HCT116 (cell line): ENCODE measurements around the gene DIPK1B. TPM values are rescaled to one million over a fixed set of nuclear protein-coding genes. Genes with fewer than 3 reads are reported as not detected.

Experiments
- ATAC-seq: fragments of 200-7000 bp; cut with Tn5 transposase; 2 replicates; pipeline ENCODE4 v1.9.1; 2020; ENCODE audit warnings: mild to moderate bottlenecking, moderate library complexity
- BruUV-seq: library from RNA; stranded (reverse); fragments of 400-500 nt; replicated peaks from 2 replicates; lab custom pipeline; 2021; lab: Mats Ljungman, UMichigan
- CTCF ChIA-PET: fragments of 300-600 bp; sonication (Branson Sonifier 250); formaldehyde crosslinking; loops from one replicate; lab custom pipeline; 2021; ENCODE audit warnings: antibody characterized with exemption; lab: Charles Lee
- POLR2A ChIA-PET: fragments of 300-600, 350-600 bp; sonication (Branson Sonifier 250); formaldehyde crosslinking; loops from one replicate; lab custom pipeline; 2021; ENCODE audit warnings: antibody characterized with exemption; lab: Charles Lee
- RAD21 ChIA-PET, 2 experiments: fragments of 300-600 bp; sonication (Branson Sonifier 250); formaldehyde crosslinking; loops; one replicate each; lab custom pipeline; 2023; ENCODE audit warnings: low total read pairs in 2 of 2; ENCODE audit not compliant: uncharacterized antibody in 2 of 2, unreplicated experiment in 2 of 2, low non-redundant PET in 1 of 2; lab: Charles Lee
- DNase-seq: peaks from one replicate; pipeline ENCODE4 v3.0.0-alpha.2; 2010; ENCODE audit warnings: low read depth, low spot score
- H2AFZ ChIP-seq: fragments of 200-600 bp; shearing (Covaris generic), sonication (generic); 2 replicates; pipeline ENCODE4 v1.6.1; 2017; ENCODE audit warnings: low read depth, mixed run types, mixed read lengths, antibody characterized with exemption, low read length; ENCODE audit not compliant: poor library complexity, severe bottlenecking
- H3K27ac ChIP-seq: 2 replicates; pipeline ENCODE4 v1.5.1; 2012; ENCODE audit warnings: low read depth, low read length
- H3K27me3 ChIP-seq: fragments of 200-600 bp; sonication (generic); 2 replicates; pipeline ENCODE4 v1.6.1; 2016; ENCODE audit warnings: mixed run types, low read length, mixed read lengths; ENCODE audit not compliant: insufficient read depth
- H3K36me3 ChIP-seq, 2 experiments: fragments of 200-500 bp in 1 of 2; fragments of 200-600 bp in 1 of 2; sonication (Bioruptor generic) in 1 of 2; sonication (generic) in 1 of 2; 2 replicates each; pipeline versions ENCODE4 v1.5.1 to v1.6.1; 2014 to 2016; ENCODE audit warnings: low read length in 2 of 2, inconsistent platforms in 1 of 2, mixed read lengths in 1 of 2, mixed run types in 1 of 2; ENCODE audit not compliant: insufficient read depth in 2 of 2, control insufficient read depth in 1 of 2
- H3K4me1 ChIP-seq, 2 experiments: fragments of 200-600 bp in 1 of 2; sonication (generic) in 1 of 2; 2 replicates each; pipeline versions ENCODE4 v1.5.1 to v1.6.1; 2012 to 2017; ENCODE audit warnings: low read length in 2 of 2, inconsistent platforms in 1 of 2, mild to moderate bottlenecking in 1 of 2, mixed read lengths in 1 of 2, mixed run types in 1 of 2, moderate library complexity in 1 of 2; ENCODE audit not compliant: insufficient read depth in 2 of 2, control insufficient read depth in 1 of 2
- H3K4me2 ChIP-seq: fragments of 200-600 bp; sonication (generic); 2 replicates; pipeline ENCODE4 v1.6.1; 2017; ENCODE audit warnings: mixed run types, low read length, mixed read lengths
- H3K4me3 ChIP-seq, 2 experiments: fragments of 200-600 bp in 1 of 2; sonication (generic) in 1 of 2; replicated peaks in 1 of 2; 2 replicates each; pipeline ENCODE4 v1.5.1; 2011 to 2016; ENCODE audit warnings: low read length in 2 of 2, control low read depth in 1 of 2, low read depth in 1 of 2, mild to moderate bottlenecking in 1 of 2, mixed read lengths in 1 of 2, mixed run types in 1 of 2
- H3K79me2 ChIP-seq: fragments of 200-600 bp; sonication (generic); 2 replicates; pipeline ENCODE4 v1.6.1; 2017; ENCODE audit warnings: mild to moderate bottlenecking, mixed run types, low read length, moderate library complexity, mixed read lengths; ENCODE audit not compliant: insufficient read depth
- H3K9ac ChIP-seq: fragments of 200-600 bp; sonication (generic); 2 replicates; pipeline ENCODE4 v1.6.1; 2016; ENCODE audit warnings: low read length, mixed read lengths
- H3K9me2 ChIP-seq: fragments of 200-600 bp; sonication (generic), shearing (Covaris generic); 2 replicates; pipeline ENCODE4 v1.6.1; 2017; ENCODE audit warnings: mixed run types, mild to moderate bottlenecking, moderate library complexity; ENCODE audit not compliant: insufficient read depth
- H3K9me3 ChIP-seq, 2 experiments: fragments of 200-500 bp in 1 of 2; fragments of 200-600 bp in 1 of 2; sonication (Bioruptor generic) in 1 of 2; sonication (generic) in 1 of 2; 2 replicates each; pipeline ENCODE4 v1.6.1; 2014 to 2017; ENCODE audit warnings: low read length in 2 of 2, mixed read lengths in 2 of 2, inconsistent platforms in 1 of 2, low read depth in 1 of 2, mild to moderate bottlenecking in 1 of 2, mixed run types in 1 of 2, moderate library complexity in 1 of 2; ENCODE audit not compliant: control insufficient read depth in 1 of 2, insufficient read depth in 1 of 2
- H4K20me1 ChIP-seq: fragments of 200-600 bp; sonication (generic), shearing (Covaris generic); 2 replicates; pipeline ENCODE4 v1.6.1; 2017; ENCODE audit warnings: mixed run types, mild to moderate bottlenecking, moderate library complexity; ENCODE audit not compliant: insufficient read depth
- ATF3 ChIP-seq: IDR thresholded peaks from 2 replicates; pipeline ENCODE4 v1.6.1; 2012
- CEBPB ChIP-seq: IDR thresholded peaks from 2 replicates; pipeline ENCODE4 v1.6.1; 2012; ENCODE audit warnings: low read depth
- CTCF ChIP-seq, 3 experiments: fragments of 200-600 bp in 1 of 3; sonication (generic) in 1 of 3; IDR thresholded peaks in 2 of 3; conservative IDR thresholded peaks in 1 of 3; 2 replicates each; pipeline ENCODE4 v1.5.1; 2012 to 2017; ENCODE audit warnings: low read depth in 2 of 3, low read length in 2 of 3, antibody characterized with exemption in 1 of 3, borderline replicate concordance in 1 of 3, control low read depth in 1 of 3, mild to moderate bottlenecking in 1 of 3, mixed read lengths in 1 of 3, mixed run types in 1 of 3, moderate library complexity in 1 of 3; ENCODE audit not compliant: insufficient read depth in 1 of 3
- ELF1 ChIP-seq: IDR thresholded peaks from 2 replicates; pipeline ENCODE4 v1.6.1; 2012; ENCODE audit warnings: low read depth, borderline replicate concordance
- FOSL1 ChIP-seq: IDR thresholded peaks from 2 replicates; pipeline ENCODE4 v1.6.1; 2012; ENCODE audit warnings: low read depth
- POLR2AphosphoS5 ChIP-seq: IDR thresholded peaks from 2 replicates; pipeline ENCODE4 v1.6.1; 2011; ENCODE audit warnings: mild to moderate bottlenecking, low read depth, low read length, moderate library complexity
- SIN3A ChIP-seq: IDR thresholded peaks from 2 replicates; pipeline ENCODE4 v1.6.1; 2012; ENCODE audit warnings: low read depth
- TCF7L2 ChIP-seq: IDR thresholded peaks from 2 replicates; pipeline ENCODE4 v1.7.0; 2011; ENCODE audit warnings: borderline replicate concordance, inconsistent platforms; ENCODE audit not compliant: insufficient read depth, insufficient read length; ENCODE audit errors: extremely low read depth
- ZBTB33 ChIP-seq: IDR thresholded peaks from 2 replicates; pipeline ENCODE4 v1.6.1; 2011; ENCODE audit warnings: mild to moderate bottlenecking, low read length, moderate library complexity; ENCODE audit not compliant: insufficient replicate concordance; ENCODE audit errors: extremely low read depth
- ZNF274 ChIP-seq: fragments of 200-500 bp; sonication (Bioruptor generic); IDR thresholded peaks from 2 replicates; pipeline ENCODE4 v1.6.1; 2014; ENCODE audit warnings: mild to moderate bottlenecking, low read depth, low read length, inconsistent platforms
- intact Hi-C: fragments of 100-400 bp; cut with micrococcal nuclease; formaldehyde crosslinking; loops from 2 replicates; pipeline ENCODE4 v1.10.0; 2022
- total RNA-seq: library from RNA; stranded (reverse); gene quantifications from one replicate; pipeline ENCODE4 v1.2.1, GENCODE V29; 2021; ENCODE audit not compliant: unreplicated experiment

Gene DIPK1B
- total RNA-seq, 1 experiment from 2014 or later = 15.6 TPM

GRCh38 chr9:136693135-136693489 is 19.3 kb upstream of the DIPK1B start:
- RAD21 ChIA-PET = interaction anchor here in 1 of 2 experiments (1.0 kb wide), 1 partner anchor 54 kb away, joined by 4 read pairs; no protein-coding TSS in a partner anchor
- Histone ChIP-seq H3K9me2 (no peaks in the 10 kb centered on the region), H3K9me3 (no peaks in the 10 kb centered on the region), H3K4me1 (peaks cover 55 to 82% of the 10 kb centered on the region in 2 experiments), H2AFZ (peak overlapping the region; percentile 64), H3K79me2 (no peaks in the 10 kb centered on the region), H3K4me2 (peak overlapping the region; percentile 98), H3K27ac (peak overlapping the region; percentile 92), H3K36me3 (no peaks in the 10 kb centered on the region), H4K20me1 (no peaks in the 10 kb centered on the region), H3K4me3 (peak overlapping the region; percentile 31 to 58), H3K9ac (peak overlapping the region; percentile 74), H3K27me3 (no peaks in the 10 kb centered on the region)
- CTCF ChIA-PET = interaction anchor here (0.6 to 1.4 kb wide), 14 partner anchors 10 to 336 kb away, joined by 3 to 11 read pairs (median 3); no protein-coding TSS in a partner anchor
- no TSS peak for BruUV-seq
- intact Hi-C loops = no loop called here
- ATAC-seq = no peak
- TF ChIP-seq TCF7L2 = no peak
- TF ChIP-seq ZNF274 = no peak
- TF ChIP-seq ELF1 = no peak
- no peak for TF ChIP-seq FOSL1
- no peak for TF ChIP-seq POLR2AphosphoS5
- TF ChIP-seq CTCF (IDR thresholded peaks at IDR 0.05 in 2 of 3, conservative IDR thresholded peaks at IDR 0.05 in 1 of 3; ENCODE audit: borderline replicate concordance in 1 of 3, insufficient read depth in 1 of 3, low read depth in 2 of 3, low read length in 2 of 3) = no peak
- TF ChIP-seq CEBPB = no peak
- no peak for TF ChIP-seq ATF3
- TF ChIP-seq SIN3A = no peak
- TF ChIP-seq ZBTB33 = no peak
- POLR2A ChIA-PET = interaction anchor here (0.6 to 1.1 kb wide), 4 partner anchors 18 to 116 kb away, joined by 3 to 6 read pairs (median 4); no protein-coding TSS in a partner anchor
- no peak for DNase-seq
